GM13977 (cell line): Measurements from ENCODE around the gene AIFM3.
"Not testable (repeated sequence)": the region's sequence is repeated elsewhere in the genome, so short reads cannot be mapped to it uniquely, and the experiment has no call there.

Source experiments
- DNase-seq: peaks from one replicate; pipeline ENCODE4 v3.0.0; 2012; ENCODE audit warnings: low spot score
- CTCF ChIP-seq: IDR thresholded peaks from 2 replicates; pipeline ENCODE4 v1.5.1; 2012; ENCODE audit warnings: mild to moderate bottlenecking, control low read depth; ENCODE audit not compliant: insufficient read depth; ENCODE audit errors: extremely low read depth, missing control alignments
- in situ Hi-C: fragments of 300-500 bp; cut with MboI; formaldehyde crosslinking; loops from one replicate; pipeline ENCODE4 v1.12.0; 2022; ENCODE audit warnings: low sequenced_read_pairs, low pct_unique_long_range_greater_than_20kb, mixed read lengths, inconsistent platforms; ENCODE audit not compliant: unreplicated experiment

AIFM3 gene

GRCh38 chr22:20965104-20965887 is 1.8 kb upstream of the AIFM3 start:
- no peak for TF ChIP-seq CTCF
- in situ Hi-C loops = no loop called here
- DNase-seq = peak; percentile 41

DNA sequence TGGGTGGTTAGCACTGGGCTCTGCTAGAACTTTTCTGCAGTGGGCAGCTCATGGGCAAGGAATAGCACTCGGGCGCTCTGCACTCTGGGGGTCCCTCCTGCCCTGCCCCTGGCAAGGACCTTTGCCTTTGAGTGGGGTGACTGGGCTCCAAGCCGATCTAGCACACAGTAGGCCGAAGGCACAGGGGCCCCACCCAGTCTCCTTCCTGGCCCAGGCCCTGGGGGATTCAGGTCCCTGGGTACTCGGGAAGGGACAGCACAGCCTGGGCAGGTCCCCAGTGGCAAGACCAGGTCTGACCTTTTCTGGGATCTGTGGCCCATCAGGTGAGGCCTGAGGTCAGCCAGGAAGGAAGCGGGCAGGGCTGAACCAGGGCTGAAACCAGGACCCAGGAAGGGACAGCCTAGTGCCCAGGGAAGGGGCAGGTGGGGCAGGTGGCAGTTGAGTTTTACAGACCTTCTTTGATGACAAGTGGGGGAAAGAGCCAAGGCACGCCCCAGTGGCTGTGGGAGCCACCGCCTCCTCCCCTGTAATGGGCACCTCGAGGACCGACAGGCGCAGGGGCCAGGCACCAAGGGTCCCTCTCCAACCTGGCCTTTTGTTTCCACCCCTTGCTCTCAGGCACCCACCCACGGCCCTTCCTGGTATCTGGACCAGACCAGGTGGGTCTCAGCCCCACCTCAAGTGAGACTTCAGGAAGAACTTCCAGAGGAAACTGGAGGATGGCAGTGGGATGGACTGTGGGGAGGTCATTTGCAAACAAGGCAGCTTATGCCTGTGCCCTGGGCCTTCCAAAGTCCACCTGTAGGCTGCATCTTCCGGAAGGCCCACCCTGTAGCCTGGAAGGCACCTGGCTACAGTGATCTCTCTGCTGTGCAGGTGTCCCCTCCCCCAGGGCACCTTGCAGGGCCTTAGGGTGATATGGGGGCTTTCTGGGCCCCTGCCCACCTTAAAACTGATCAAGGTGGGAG is 883 bp upstream of the AIFM3 start:
- in situ Hi-C loops = no loop called here
- no peak for DNase-seq
- no peak for TF ChIP-seq CTCF

GRCh38 chr22:20967697-20968211 is 699 bp downstream of the AIFM3 start:
- no peak for TF ChIP-seq CTCF
- in situ Hi-C loops = no loop called here
- DNase-seq = no peak

GRCh38 chr22:20968281-20968977 is 1.4 kb downstream of the AIFM3 start:
- DNase-seq = no peak
- no peak for TF ChIP-seq CTCF
- in situ Hi-C loops = no loop called here

DNA sequence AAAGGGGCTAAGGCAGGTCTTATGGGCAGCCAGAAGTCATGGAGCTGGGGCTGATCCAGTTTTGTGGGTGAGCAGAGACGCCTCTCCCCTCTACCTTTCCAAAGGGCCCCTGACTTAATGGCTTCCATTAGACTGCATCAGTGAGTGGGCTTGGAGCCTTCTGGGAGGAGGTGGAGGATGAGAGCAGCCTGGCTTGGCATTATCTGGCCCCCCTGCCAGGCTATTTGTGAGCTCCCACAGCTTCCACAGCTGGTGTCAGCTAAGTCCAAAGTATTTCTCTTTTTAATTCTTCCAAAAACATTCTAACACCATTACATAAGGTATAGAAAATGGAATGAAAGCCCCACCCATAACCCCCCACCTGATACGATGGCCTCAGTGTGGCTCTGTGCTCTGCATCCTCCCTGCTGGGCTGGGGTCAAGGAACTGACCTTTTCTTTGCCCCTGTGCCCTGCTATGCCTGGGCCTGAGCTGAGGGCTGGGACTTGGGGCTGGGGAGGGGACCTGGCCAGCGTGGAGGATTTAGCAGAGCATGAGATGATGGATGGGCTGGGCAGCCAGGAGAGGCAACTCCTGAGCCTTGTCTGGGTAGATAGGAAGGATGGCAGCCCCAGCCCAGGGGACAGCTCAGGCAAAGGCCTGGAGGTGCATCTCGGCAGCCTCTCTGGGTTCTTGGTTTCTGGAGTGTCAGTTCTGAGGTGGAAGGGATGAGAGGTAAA is 4.0 kb downstream of the AIFM3 start:
- DNase-seq = no peak
- TF ChIP-seq CTCF = no peak
- in situ Hi-C loops = no loop called here

DNA sequence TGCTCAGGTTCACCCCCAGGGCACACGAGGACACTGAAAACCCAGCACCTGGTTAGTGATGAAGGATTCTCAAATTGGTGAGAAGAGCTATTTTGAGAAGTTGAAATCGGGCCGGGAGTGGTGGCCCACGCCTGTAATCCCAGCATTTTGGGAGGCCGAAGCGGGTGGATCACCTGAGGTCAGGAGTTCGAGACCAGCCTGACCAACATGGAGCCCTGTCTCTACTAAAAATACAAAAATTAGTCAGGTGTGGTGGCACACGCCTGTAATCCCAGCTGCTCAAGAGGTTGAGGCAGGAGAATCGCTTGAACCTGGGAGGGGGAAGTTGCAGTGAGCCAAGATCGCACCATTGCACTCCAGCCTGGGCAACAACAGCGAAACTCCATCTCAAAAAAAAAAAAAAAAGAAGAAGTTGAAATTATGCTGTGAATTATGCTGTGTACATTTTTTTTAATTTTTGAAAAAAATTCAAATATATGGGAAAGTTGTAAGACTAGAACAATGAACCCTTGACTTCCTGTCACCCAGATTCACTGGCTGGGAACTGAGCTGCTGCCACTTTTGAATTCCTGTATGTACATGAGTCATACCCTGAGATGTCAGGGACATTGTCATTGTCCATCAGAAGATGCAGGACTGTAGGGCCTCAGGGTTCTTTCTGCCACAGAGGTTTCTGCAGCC is 5.1 kb downstream of the AIFM3 start:
- in situ Hi-C loops, DNase-seq: not testable (repeated sequence)
